T47D (cell line): ENCODE data around the gene DNAJB5.
"Not testable (repeated sequence)": the region's sequence is repeated elsewhere in the genome, so short reads cannot be mapped to it uniquely, and the experiment has no call there.

Experiments used
- DNase-seq, 2 experiments: peaks; one replicate each; pipeline versions ENCODE4 v3.0.0 to v3.0.0-alpha.2; 2011 to 2012; ENCODE audit warnings: low read depth in 1 of 2, low spot score in 1 of 2
- JUND ChIP-seq: IDR thresholded peaks from 2 replicates; pipeline ENCODE4 v1.6.1; 2012; ENCODE audit warnings: low read depth
- in situ Hi-C: cut with HindIII; loops from 2 replicates; pipeline ENCODE4 v1.10.0; 2016; ENCODE audit warnings: low sequenced_read_pairs, low pct_unique_long_range_greater_than_20kb

Gene DNAJB5

GRCh38 chr9:34989003-34989945, at the start of gene DNAJB5:
Gene DNAJB5, plus strand, starts transcription at chr9:34989745. Its CDS starts 886 bp downstream, at chr9:34990631.
- DNase-seq, result peak; percentile 96 to 99
- no peak for TF ChIP-seq JUND
- in situ Hi-C loops, result no loop called here

DNA sequence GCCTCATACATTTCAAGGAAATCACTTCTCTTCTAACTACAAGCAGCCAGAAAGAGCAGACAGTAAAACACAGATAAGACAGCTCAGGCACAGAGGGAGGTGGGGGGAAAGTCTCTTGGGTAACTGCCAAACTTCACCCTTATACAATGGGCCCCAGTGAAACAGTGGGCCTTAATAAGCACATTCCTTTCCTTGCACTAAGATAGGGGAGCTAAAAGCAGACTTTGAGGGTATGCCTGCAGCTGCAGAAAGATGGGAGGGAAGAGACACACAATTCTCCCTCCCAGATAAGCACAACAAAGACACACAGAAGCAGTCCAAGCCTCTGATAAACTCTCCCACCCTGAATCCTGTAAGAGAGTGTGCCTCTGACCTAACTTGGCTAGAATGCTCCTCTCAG, 49.6 kb upstream of the DNAJB5 start:
- DNase-seq, in situ Hi-C loops: not testable (repeated sequence)

DNA sequence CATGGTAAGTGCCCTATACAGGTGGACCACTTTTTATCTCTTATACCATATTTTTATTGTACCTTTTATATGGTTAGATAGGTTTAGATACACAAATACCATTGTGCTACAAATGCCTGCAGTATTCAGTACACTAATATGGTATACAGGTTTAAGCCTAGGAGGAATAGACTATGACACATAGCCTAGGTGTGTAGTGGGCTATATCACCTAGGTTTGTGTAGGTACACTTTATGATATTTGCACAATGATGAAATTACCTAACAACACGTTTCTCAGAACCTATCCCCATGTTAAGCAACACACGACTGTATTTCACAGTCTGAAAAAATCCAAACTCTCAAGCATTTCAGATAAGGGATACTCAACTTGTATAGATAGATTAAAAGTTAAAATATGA, 41.1 kb upstream of the DNAJB5 start:
- TF ChIP-seq JUND, result no peak
- in situ Hi-C loops, result no loop called here
- DNase-seq, result no peak

DNA sequence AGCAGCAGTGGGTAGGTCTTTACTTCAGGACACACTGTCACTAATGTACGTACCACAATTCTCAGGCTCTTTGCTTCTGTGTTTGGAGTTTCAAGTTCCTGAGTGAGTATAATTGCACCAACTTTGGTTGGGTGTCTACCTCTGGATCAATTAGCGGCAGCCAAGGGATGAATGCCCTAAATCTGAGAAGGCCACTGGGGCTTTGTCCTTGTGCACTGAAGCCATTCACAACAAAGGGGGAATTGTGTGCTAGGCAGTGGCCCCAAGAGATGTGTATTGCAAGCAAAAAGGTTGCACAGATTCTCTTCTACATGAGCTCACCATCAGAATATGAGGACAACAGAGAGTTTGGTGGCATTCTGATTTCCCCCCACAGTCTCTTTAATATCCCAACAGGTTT, 35.3 kb upstream of the DNAJB5 start:
- DNase-seq, result no peak
- TF ChIP-seq JUND, result no peak
- in situ Hi-C loops, result no loop called here

- in situ Hi-C loops, DNase-seq: not testable (repeated sequence)
Measured at GRCh38 chr9:34956066-34956465, 33.5 kb upstream of the DNAJB5 start.

DNA sequence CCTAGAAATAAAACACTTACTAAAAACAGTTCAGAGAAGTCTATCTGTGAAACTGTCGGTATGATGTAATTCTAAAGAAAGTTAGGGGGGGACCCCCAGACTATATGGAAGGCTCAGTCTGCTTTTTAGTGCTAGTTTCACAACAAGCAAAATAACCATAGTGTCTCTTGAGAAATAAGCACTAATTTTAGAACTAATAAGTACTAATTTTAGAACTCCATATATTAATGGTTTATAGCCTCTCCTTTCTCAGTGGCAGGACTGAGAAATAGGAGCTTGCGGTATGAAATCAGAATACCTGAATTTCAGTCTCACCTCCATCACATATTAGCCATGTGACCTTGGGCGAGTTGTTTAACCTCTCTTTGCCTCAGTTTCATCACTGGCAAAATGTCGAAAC, 32.9 kb upstream of the DNAJB5 start:
- no peak for TF ChIP-seq JUND
- DNase-seq, result no peak
- in situ Hi-C loops, result no loop called here

GRCh38 chr9:34957492-34958410, 31.8 kb upstream of the DNAJB5 start, which contains the start of gene PHF24:
Gene PHF24, plus strand, starts transcription at chr9:34958285. Its CDS starts 13,014 bp downstream, at chr9:34971299.
- DNase-seq, result peak in 1 of 2 experiments; percentile 1
- no peak for TF ChIP-seq JUND
- in situ Hi-C loops, result no loop called here

DNA sequence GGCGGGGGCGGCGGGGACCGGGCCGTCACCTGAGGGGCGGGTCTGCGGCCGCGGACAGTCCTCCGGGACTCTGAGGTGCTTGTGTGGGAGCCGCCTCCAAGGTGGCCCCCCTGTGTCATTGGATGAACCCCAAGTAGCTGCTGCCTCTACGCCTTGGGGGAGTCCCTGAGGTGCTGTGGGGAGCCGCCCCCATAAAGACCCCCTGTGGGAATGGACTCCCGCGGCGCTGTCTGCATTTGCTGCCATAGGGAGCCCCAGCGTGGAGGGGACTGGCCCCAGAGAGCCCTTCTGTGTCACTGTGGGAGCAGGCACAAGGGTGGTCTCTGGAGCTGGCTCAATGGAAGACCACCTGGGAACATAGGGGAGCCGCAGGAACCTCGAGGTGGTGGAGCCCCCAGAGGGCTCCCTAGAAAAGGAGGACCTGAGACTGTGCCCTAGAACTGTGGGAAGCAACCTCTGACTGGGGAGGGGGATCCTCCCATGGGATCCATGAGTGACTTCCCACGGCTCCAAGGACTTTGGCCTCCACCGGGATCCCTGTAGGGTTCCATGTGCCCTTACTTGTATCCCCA, 31.0 kb upstream of the DNAJB5 start:
- in situ Hi-C loops, result no loop called here
- TF ChIP-seq JUND, result no peak
- no peak for DNase-seq

- no peak for TF ChIP-seq JUND
- DNase-seq, result no peak
- in situ Hi-C loops, result no loop called here
Measured at GRCh38 chr9:34959461-34959860, 30.1 kb upstream of the DNAJB5 start.

DNA sequence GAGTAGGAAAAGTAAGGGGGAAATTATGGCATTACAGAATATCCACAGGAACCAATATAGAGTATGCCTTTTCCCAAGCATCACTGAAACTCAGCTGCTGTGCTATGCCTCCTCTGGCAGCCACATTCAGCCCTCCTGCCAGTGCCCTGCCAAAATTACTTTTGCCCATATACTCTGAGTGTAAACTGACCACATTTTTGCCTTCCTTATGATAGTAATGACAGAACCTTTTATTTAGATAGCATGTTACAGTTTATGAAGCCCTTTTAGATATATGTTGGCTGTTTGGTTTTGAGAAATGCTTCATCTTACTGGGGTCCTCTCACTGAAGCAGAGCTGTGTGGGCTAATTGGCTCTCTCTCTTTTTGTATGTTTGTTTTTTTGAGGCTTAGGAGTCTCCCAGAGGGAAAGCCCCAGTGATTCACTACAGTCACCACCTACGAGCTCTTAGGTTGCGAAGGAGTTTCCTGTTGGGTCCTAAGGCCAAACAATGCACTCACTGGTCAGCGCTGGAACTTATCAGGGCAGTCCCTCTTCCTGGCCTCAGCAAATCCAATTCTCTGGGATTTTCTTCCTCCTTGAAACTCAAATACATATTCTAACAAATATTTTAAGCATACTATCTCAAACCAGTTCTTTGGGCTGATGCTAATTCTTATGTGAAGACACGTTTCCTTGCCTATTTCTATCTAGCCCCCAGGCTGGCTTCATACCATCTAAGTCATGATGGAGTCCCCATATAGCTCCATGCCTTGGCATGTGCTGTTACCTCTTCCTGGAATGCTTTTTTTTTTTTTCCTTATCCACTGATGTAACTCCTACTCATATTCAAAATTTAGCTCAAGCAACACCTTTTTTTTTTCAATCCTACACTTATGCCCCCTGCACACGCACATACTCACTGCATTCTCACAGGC, 27.7 kb upstream of the DNAJB5 start:
- in situ Hi-C loops, result no loop called here
- no peak for DNase-seq
- no peak for TF ChIP-seq JUND

DNA sequence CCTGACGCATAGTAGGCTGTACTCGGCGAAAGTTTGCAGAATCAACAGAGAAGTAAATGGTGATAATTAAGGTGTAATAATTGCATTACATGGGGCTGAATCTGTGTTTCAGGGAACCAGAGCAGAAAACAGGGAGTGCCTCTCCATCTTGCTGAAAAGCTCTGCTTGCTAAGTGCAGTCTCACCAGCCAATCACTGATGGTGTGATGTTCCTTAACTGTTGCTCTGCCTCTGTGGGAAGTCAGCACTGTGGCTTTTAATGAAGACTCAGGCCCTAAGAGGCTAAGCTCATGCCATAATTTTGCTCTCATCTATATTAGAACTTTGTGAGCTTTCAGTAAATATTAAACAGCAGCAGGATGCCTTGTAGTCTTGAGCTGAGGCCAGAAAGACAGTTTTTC, 27.0 kb upstream of the DNAJB5 start:
- no peak for TF ChIP-seq JUND
- in situ Hi-C loops, result no loop called here
- DNase-seq, result no peak

DNA sequence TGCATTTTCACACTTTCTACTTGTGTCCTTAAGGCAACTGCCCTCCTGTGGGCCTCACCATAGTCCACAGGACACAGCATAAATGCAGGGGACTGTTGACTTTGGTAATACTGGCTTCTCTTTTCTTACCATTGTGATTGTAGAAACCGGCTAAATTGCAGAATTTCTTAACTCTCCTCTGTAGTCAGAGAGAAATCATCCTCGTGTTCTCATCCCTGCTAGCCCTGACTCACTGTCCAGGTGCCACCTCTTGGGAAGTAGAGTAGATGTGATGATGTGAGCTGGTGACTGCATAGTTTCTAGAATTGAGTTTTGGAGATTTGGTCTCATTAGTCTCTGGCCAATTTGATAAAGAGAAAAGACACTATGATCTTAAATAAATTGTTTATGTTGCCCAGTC, 26.0 kb upstream of the DNAJB5 start:
- in situ Hi-C loops, result no loop called here
- no peak for TF ChIP-seq JUND

More for the DNA sequence above, 26.0 kb upstream of the DNAJB5 start:
- no peak for DNase-seq
